ENCODE results near the gene CD6. TPM values are rescaled to one million over a fixed set of nuclear protein-coding genes. Genes with fewer than 3 reads are reported as not detected.

CD6 gene
- total RNA-seq = 1 to 10 TPM in 4 of 6 donors, under 1 TPM in 2; 0.23 to 2.3 (median 1.2) TPM
- under 1 TPM; 0.65 to 0.96 TPM for polyA plus RNA-seq

- no peak for TF ChIP-seq CTCF (IDR thresholded peaks at IDR 0.05)
- Histone ChIP-seq H3K4me3 (no peak within 1 kb of the TSS), H3K36me3 (no peaks in the 10 kb centered on the region), H3K27ac (no peak within 1 kb of the TSS), H3K9me3 (no peaks in the 10 kb centered on the region), H3K4me1 (no peaks in the 10 kb centered on the region), H3K27me3 (no peaks in the 10 kb centered on the region)
- intact Hi-C loops (cut with DNase I) = no loop called here
- no peak for FAIRE-seq
- DNase-seq = peak in 1 of 6 donors; percentile 40
- 83 to 93% methylated on average over 16 of the region's 16 CpGs for WGBS, 2 donors
- no peak for ATAC-seq
Measured at GRCh38 chr11:60971520-60971919, at the start of gene CD6. CD6 (plus strand) TSS chr11:60971680; CDS start chr11:60971866, 186 bp downstream.

GRCh38 chr11:60921777-60922335 lies 49.6 kb upstream of the CD6 start:
- H3K9me3 ChIP-seq = no peaks in the 10 kb centered on the region
- intact Hi-C loops (cut with DNase I) = no loop called here
- no peak for FAIRE-seq
- peaks cover 0 to 26% (median 9%) of the 10 kb centered on the region in 3 donors for H3K36me3 ChIP-seq
- no peak overlapping the region for H3K4me3 ChIP-seq
- no peak overlapping the region for H3K27ac ChIP-seq
- ATAC-seq = no peak
- H3K4me1 ChIP-seq = peaks cover 0 to 8% (median 4%) of the 10 kb centered on the region in 3 donors
- no peaks in the 10 kb centered on the region for H3K27me3 ChIP-seq
- no peak for DNase-seq
- WGBS, 2 donors = 88 to 94% methylated on average over 23 of the region's 23 CpGs
- TF ChIP-seq CTCF (IDR thresholded peaks at IDR 0.05) = no peak

- Histone ChIP-seq H3K4me3 (no peak overlapping the region), H3K27me3 (no peaks in the 10 kb centered on the region), H3K4me1 (peaks cover 0 to 8% (median 4%) of the 10 kb centered on the region in 3 donors), H3K27ac (no peak overlapping the region), H3K9me3 (no peaks in the 10 kb centered on the region), H3K36me3 (peaks cover 0 to 26% (median 9%) of the 10 kb centered on the region in 3 donors)
- FAIRE-seq = no peak
- intact Hi-C loops (cut with DNase I) = no loop called here
- WGBS, 2 donors = 92 to 100% methylated on average over 6 of the region's 6 CpGs
- no peak for ATAC-seq
- DNase-seq = no peak
- TF ChIP-seq CTCF (IDR thresholded peaks at IDR 0.05) = no peak
Measured at GRCh38 chr11:60922906-60923305, 48.6 kb upstream of the CD6 start.

GRCh38 chr11:60923326-60923725 lies 48.2 kb upstream of the CD6 start:
- Histone ChIP-seq H3K4me1 (peaks cover 0 to 8% (median 4%) of the 10 kb centered on the region in 3 donors), H3K27ac (no peak overlapping the region), H3K4me3 (no peak overlapping the region), H3K36me3 (peaks cover 0 to 26% (median 9%) of the 10 kb centered on the region in 3 donors), H3K9me3 (no peaks in the 10 kb centered on the region), H3K27me3 (no peaks in the 10 kb centered on the region)
- TF ChIP-seq CTCF (IDR thresholded peaks at IDR 0.05) = no peak
- DNase-seq (no peak), FAIRE-seq (no peak), ATAC-seq (no peak)
- 72 to 75% methylated on average over 5 of the region's 5 CpGs for WGBS, 2 donors
- intact Hi-C loops (cut with DNase I) = no loop called here

- WGBS, 2 donors = 46 to 50% methylated on average over 6 of the region's 6 CpGs
- peak in 2 of 6 donors; percentile 53 to 77 for DNase-seq
- peaks cover 0 to 26% (median 9%) of the 10 kb centered on the region in 3 donors for H3K36me3 ChIP-seq
- peak overlapping the region in 2 of 4 donors; percentile 58 to 75 for H3K4me3 ChIP-seq
- no peak for TF ChIP-seq CTCF (IDR thresholded peaks at IDR 0.05)
- intact Hi-C loops (cut with DNase I) = no loop called here
- H3K27me3 ChIP-seq = no peaks in the 10 kb centered on the region
- ATAC-seq = peak; percentile 20 to 24 (median 22)
- no peaks in the 10 kb centered on the region for H3K9me3 ChIP-seq
- FAIRE-seq = no peak
- no peak overlapping the region for H3K27ac ChIP-seq
- peaks cover 0 to 6% (median 4%) of the 10 kb centered on the region in 3 donors for H3K4me1 ChIP-seq
Measured at GRCh38 chr11:60923800-60924109, 47.7 kb upstream of the CD6 start.
